Ascending aorta (tissue), 2 donors: Measurements from ENCODE around the gene CFAP161. TPM values are rescaled to one million over a fixed set of nuclear protein-coding genes. Genes with fewer than 3 reads are reported as not detected.

Source experiments
- DNase-seq, 2 donors: peaks; one replicate each; pipeline ENCODE4 v3.0.0-alpha.2; 2019; ENCODE audit warnings: low spot score in 2 of 2
- H3K27ac ChIP-seq, 2 donors: fragments of 200-600 bp; sonication (generic); one replicate each; pipeline ENCODE4 v1.5.1; 2016 to 2017; ENCODE audit warnings: mild to moderate bottlenecking in 1 of 2
- H3K27me3 ChIP-seq: fragments of 200-600 bp; sonication (generic); one replicate; pipeline ENCODE4 v1.5.1; 2017
- H3K36me3 ChIP-seq, 2 donors: fragments of 200-600 bp; sonication (generic); one replicate each; pipeline ENCODE4 v1.5.1; 2016
- H3K4me1 ChIP-seq, 2 donors: fragments of 200-600 bp; sonication (generic); one replicate each; pipeline ENCODE4 v1.5.1; 2016 to 2017; ENCODE audit warnings: mild to moderate bottlenecking in 1 of 2
- H3K4me3 ChIP-seq, 2 donors: fragments of 200-600 bp; sonication (generic); one replicate each; pipeline ENCODE4 v1.5.1; 2016 to 2017; ENCODE audit warnings: mild to moderate bottlenecking in 1 of 2
- H3K9me3 ChIP-seq, 2 donors: fragments of 200-600 bp; sonication (generic); one replicate each; pipeline ENCODE4 v1.5.1; 2016
- intact Hi-C: fragments of 100-400 bp; cut with DNase I; formaldehyde crosslinking; loops from one replicate; pipeline ENCODE4 v1.15.1; 2023
- total RNA-seq: library from RNA; depleted of rRNA; stranded (reverse); fragments of >200 nt; gene quantifications from one replicate; pipeline ENCODE4 v1.1.0, GENCODE V29; 2016
- TF ChIP-seq, protein P1 (sequence below), 3 experiments: fragments of 200-600 bp in 2 of 3; fragments of 450-650 bp in 1 of 3; sonication (generic) in 2 of 3; IDR thresholded peaks; one replicate each; pipeline ENCODE4 v1.5.1; 2016 to 2019; ENCODE audit warnings: antibody characterized with exemption in 3 of 3, mild to moderate bottlenecking in 1 of 3, moderate library complexity in 1 of 3

Gene CFAP161
- total RNA-seq, 1 donor from 2014 or later = not detected

DNA sequence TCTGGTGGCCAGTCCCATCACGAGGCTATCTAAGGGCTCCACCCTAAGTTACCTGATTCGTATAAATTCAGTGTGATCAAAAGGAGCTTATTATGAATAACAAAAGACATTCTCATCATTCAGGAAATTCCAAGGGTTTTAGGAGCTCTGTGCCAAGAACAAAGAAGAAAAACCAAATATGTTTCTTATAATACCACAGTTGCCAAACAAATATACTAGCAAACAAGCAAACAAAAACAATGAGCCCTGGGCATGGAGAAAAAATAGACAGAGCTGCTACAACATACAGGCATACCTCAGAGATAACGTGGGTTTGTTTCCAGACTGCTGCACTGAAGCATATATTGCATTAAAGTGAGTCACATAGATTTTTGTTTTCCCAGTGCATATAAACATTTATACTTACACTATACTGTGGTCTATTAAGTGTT, 20.2 kb upstream of the CFAP161 start:
- no peaks in the 10 kb centered on the region for H3K4me1 ChIP-seq
- no peaks in the 10 kb centered on the region for H3K9me3 ChIP-seq
- H3K27ac ChIP-seq = no peak overlapping the region
- DNase-seq = no peak
- TF ChIP-seq, protein P1, sequence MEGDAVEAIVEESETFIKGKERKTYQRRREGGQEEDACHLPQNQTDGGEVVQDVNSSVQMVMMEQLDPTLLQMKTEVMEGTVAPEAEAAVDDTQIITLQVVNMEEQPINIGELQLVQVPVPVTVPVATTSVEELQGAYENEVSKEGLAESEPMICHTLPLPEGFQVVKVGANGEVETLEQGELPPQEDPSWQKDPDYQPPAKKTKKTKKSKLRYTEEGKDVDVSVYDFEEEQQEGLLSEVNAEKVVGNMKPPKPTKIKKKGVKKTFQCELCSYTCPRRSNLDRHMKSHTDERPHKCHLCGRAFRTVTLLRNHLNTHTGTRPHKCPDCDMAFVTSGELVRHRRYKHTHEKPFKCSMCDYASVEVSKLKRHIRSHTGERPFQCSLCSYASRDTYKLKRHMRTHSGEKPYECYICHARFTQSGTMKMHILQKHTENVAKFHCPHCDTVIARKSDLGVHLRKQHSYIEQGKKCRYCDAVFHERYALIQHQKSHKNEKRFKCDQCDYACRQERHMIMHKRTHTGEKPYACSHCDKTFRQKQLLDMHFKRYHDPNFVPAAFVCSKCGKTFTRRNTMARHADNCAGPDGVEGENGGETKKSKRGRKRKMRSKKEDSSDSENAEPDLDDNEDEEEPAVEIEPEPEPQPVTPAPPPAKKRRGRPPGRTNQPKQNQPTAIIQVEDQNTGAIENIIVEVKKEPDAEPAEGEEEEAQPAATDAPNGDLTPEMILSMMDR (IDR thresholded peaks at IDR 0.05) = no peak
- intact Hi-C loops = no loop called here
- no peaks in the 10 kb centered on the region for H3K36me3 ChIP-seq
- no peak overlapping the region for H3K4me3 ChIP-seq
- no peaks in the 10 kb centered on the region for H3K27me3 ChIP-seq

DNA sequence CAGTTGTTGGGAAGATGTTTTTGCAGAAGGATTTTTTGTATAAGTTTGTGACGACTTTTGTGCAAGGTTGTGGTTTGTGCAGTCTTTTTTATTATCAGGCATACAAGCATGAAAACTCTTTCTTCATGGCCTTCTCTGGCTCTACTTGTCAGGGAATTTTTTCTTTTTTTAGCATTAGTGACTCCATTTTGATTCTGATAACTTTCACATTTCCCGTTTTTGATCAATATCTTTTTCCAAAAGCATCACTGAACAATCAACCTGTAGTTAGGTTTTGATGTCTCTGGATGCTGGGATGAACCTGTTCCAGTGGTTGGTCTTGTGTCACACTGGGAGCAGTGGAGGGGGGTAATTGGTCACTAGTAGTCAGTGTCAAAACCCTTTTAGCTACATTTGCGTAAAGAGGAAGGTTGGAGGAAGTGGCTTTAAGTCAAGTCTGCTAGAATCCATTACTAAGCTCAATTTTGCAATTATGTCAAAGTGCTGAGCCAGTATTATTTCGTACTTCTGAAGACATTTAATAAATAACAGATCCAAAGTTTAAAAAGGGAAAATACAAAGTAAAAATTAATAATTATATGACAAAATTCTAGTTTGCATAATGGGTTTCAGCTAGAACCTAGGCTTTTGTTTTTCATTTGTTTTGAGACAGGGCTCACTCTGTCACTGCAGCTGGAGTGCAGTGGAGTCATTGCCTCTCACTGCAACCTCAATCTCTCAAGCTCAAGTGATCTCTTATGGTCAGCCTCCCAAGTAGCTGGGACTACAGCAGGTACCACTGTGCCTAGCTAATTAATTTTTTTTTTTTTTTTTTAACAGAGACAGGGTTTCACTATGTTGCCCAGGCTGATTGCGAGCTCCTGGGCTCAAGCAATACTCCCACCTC, 18.8 kb upstream of the CFAP161 start:
- intact Hi-C loops = no loop called here
- DNase-seq = no peak
- TF ChIP-seq, protein P1 (IDR thresholded peaks at IDR 0.05) = no peak

DNA sequence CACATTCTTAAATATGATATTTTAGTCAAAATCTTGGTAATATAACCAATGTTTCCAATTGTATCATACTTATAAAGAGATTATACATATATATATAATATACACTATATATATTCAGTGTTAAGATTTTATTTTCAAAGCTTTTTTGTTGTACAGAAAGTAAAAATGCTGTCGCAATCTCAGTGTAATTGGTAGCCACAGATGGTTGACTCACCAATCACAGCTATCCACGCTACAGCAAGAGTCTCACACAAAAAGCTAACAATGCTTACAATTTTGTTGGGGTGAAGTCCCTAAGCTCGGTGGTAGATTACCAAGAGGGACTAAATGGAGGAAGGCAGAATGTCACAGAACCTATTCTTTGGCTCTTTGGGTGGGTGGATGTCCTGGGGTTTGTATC, 16.9 kb upstream of the CFAP161 start:
- Histone ChIP-seq H3K9me3 (no peaks in the 10 kb centered on the region), H3K4me3 (no peak overlapping the region), H3K36me3 (no peaks in the 10 kb centered on the region), H3K4me1 (no peaks in the 10 kb centered on the region), H3K27me3 (no peaks in the 10 kb centered on the region), H3K27ac (no peak overlapping the region)
- intact Hi-C loops = no loop called here
- TF ChIP-seq, protein P1 (IDR thresholded peaks at IDR 0.05) = no peak
- DNase-seq = no peak

More for the DNA sequence above, 18.8 kb upstream of the CFAP161 start:
- Histone ChIP-seq H3K4me3 (no peak overlapping the region), H3K9me3 (no peaks in the 10 kb centered on the region), H3K27me3 (no peaks in the 10 kb centered on the region), H3K4me1 (no peaks in the 10 kb centered on the region), H3K36me3 (no peaks in the 10 kb centered on the region), H3K27ac (no peak overlapping the region)

DNA sequence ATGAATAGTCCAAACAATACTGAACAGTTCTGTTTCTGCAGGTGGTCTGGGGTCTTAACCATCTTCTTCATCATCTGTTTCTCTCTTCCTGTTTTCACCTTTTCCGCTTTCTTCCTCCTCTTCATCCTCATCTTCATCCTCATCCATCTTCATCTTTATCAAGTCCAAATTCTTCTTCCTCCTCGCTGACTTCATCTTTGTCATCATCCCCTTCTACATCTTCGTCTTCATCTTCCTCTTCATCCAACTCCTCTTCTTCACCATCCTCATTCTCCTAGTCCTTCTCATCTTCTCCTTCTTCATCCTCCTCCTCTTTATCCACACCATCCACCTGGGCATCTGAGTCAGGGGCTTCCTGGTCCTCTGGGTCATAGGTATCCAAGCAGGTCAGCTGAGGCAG, 16.5 kb upstream of the CFAP161 start:
- Histone ChIP-seq H3K27ac (no peak overlapping the region), H3K4me3 (no peak overlapping the region), H3K27me3 (no peaks in the 10 kb centered on the region), H3K4me1 (no peaks in the 10 kb centered on the region), H3K36me3 (no peaks in the 10 kb centered on the region), H3K9me3 (no peaks in the 10 kb centered on the region)
- TF ChIP-seq, protein P1 (IDR thresholded peaks at IDR 0.05) = no peak
- DNase-seq = no peak
- intact Hi-C loops = no loop called here

DNA sequence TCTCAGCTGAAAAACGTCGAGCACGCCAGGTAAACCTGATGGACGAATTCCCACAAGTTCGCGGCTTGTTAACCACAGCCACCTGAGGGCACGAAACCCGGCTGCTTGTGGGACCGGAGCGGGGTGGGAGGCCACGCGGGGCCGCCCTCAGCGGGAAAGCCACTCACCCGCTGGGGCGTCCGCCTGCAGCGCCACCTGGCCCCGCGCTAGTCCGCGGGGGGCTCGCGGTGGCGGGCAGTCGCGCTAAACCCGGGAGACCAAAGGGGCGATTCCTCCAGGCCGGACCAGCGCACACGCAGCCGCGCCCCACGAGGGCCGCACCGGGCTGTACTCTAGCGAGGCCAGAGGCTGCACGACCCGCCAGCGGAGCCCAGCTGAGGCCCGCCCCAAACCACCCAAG, 15.7 kb upstream of the CFAP161 start:
- H3K27ac ChIP-seq = no peak overlapping the region
- no peak for DNase-seq
- no peak overlapping the region for H3K4me3 ChIP-seq
- no peaks in the 10 kb centered on the region for H3K27me3 ChIP-seq
- H3K4me1 ChIP-seq = no peaks in the 10 kb centered on the region
- TF ChIP-seq, protein P1 (IDR thresholded peaks at IDR 0.05) = no peak
- no peaks in the 10 kb centered on the region for H3K36me3 ChIP-seq
- intact Hi-C loops = no loop called here
- H3K9me3 ChIP-seq = no peaks in the 10 kb centered on the region
